Gastroesophageal sphincter (tissue), 4 donors: ENCODE data around the gene HECTD3. TPM values are rescaled to one million over a fixed set of nuclear protein-coding genes. Genes with fewer than 3 reads are reported as not detected.

ENCODE experiments used
- ATAC-seq: fragments of 150-250 bp; one replicate; pipeline ENCODE4 v1.9.1; 2016; ENCODE audit warnings: mild to moderate bottlenecking, moderate library complexity
- H3K27ac ChIP-seq, 4 donors: fragments of 200-600 bp; sonication (generic) in 3 of 4; 1 replicate in 3 of 4; 2 replicates in 1 of 4; pipeline ENCODE4 v1.5.1; 2016 to 2019
- H3K27me3 ChIP-seq: fragments of 200-600 bp; sonication (generic); one replicate; pipeline ENCODE4 v1.5.1; 2019
- H3K36me3 ChIP-seq, 2 donors: fragments of 200-600 bp; sonication (generic); one replicate each; pipeline ENCODE4 v1.5.1; 2019; ENCODE audit warnings: control low read depth in 1 of 2
- H3K4me1 ChIP-seq, 3 donors: fragments of 200-600 bp; sonication (generic); 1 replicate in 2 of 3; 2 replicates in 1 of 3; pipeline ENCODE4 v1.5.1; 2016 to 2019; ENCODE audit warnings: control low read depth in 2 of 3
- H3K4me3 ChIP-seq, 2 donors: fragments of 200-600 bp; sonication (generic); one replicate each; pipeline ENCODE4 v1.5.1; 2019; ENCODE audit warnings: mild to moderate bottlenecking in 1 of 2, moderate library complexity in 1 of 2
- H3K9me3 ChIP-seq, 3 donors: fragments of 200-600 bp; sonication (generic); one replicate each; pipeline ENCODE4 v1.5.1; 2017 to 2019; ENCODE audit warnings: control low read depth in 2 of 3
- EP300 ChIP-seq: sonication (generic); formaldehyde crosslinking; IDR thresholded peaks from one replicate; pipeline ENCODE4 v1.6.1; 2017; ENCODE audit warnings: antibody characterized with exemption, mild to moderate bottlenecking
- POLR2A ChIP-seq, 2 donors: fragments of 450-650 bp; IDR thresholded peaks; one replicate each; pipeline ENCODE4 v1.6.1; 2017; ENCODE audit warnings: antibody characterized with exemption in 2 of 2, mild to moderate bottlenecking in 2 of 2, moderate library complexity in 1 of 2
- POLR2AphosphoS5 ChIP-seq: sonication (generic); formaldehyde crosslinking; IDR thresholded peaks from one replicate; pipeline ENCODE4 v1.6.1; 2017; ENCODE audit warnings: antibody characterized with exemption
- WGBS, 2 donors: methylation state at CpG; one replicate each; pipeline ENCODE4 v1.1.5; 2018; ENCODE audit warnings: low coverage in 1 of 2; 5-methylcytosine and 5-hydroxymethylcytosine counted together
- total RNA-seq, 4 donors: library from RNA; depleted of rRNA; stranded (reverse); fragments of >200 nt; gene quantifications; one replicate each; pipeline ENCODE4 v1.1.0, GENCODE V29; 2016
- TF ChIP-seq, protein P1 (sequence below), 4 experiments: fragments of 200-600 bp in 2 of 4; fragments of 450-650 bp in 2 of 4; sonication (generic) in 1 of 4; IDR thresholded peaks; one replicate each; pipeline ENCODE4 v1.5.1; 2017 to 2019; ENCODE audit warnings: antibody characterized with exemption in 4 of 4, mild to moderate bottlenecking in 2 of 4, moderate library complexity in 2 of 4

Gene HECTD3
- total RNA-seq, 4 donors from 2014 or later, result 27.7 to 48.6 (median 37.5) TPM

GRCh38 chr1:45014321-45015028 lies 3.4 kb upstream of the HECTD3 start:
- Histone ChIP-seq H3K27me3 (no peaks in the 10 kb centered on the region), H3K27ac (peak overlapping the region in 3 of 4 donors; percentile 30 to 68 (median 56)), H3K9me3 (no peaks in the 10 kb centered on the region), H3K4me3 (no peak overlapping the region), H3K4me1 (peaks cover 0 to 50% (median 35%) of the 10 kb centered on the region in 3 donors), H3K36me3 (peaks cover 0 to 31% of the 10 kb centered on the region in 2 donors)
- 17 to 38% methylated on average over 1 to 5 of the region's 6 CpGs for WGBS, 2 donors
- no peak for TF ChIP-seq POLR2A (IDR thresholded peaks at IDR 0.05)
- TF ChIP-seq, protein P1, sequence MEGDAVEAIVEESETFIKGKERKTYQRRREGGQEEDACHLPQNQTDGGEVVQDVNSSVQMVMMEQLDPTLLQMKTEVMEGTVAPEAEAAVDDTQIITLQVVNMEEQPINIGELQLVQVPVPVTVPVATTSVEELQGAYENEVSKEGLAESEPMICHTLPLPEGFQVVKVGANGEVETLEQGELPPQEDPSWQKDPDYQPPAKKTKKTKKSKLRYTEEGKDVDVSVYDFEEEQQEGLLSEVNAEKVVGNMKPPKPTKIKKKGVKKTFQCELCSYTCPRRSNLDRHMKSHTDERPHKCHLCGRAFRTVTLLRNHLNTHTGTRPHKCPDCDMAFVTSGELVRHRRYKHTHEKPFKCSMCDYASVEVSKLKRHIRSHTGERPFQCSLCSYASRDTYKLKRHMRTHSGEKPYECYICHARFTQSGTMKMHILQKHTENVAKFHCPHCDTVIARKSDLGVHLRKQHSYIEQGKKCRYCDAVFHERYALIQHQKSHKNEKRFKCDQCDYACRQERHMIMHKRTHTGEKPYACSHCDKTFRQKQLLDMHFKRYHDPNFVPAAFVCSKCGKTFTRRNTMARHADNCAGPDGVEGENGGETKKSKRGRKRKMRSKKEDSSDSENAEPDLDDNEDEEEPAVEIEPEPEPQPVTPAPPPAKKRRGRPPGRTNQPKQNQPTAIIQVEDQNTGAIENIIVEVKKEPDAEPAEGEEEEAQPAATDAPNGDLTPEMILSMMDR (IDR thresholded peaks at IDR 0.05), result peak in 3 of 4 experiments; percentile 91 to 95 (median 91)
- ATAC-seq, result peak; percentile 22

- Histone ChIP-seq H3K4me3 (no peak overlapping the region), H3K4me1 (peaks cover 0 to 58% (median 37%) of the 10 kb centered on the region in 3 donors), H3K36me3 (peaks cover 0 to 39% of the 10 kb centered on the region in 2 donors), H3K27ac (peak overlapping the region in 1 of 4 donors; percentile 87), H3K9me3 (no peaks in the 10 kb centered on the region), H3K27me3 (no peaks in the 10 kb centered on the region)
- 30% methylated on average over 2 of the region's 12 CpGs; no CpG with 5 or more reads in 1 of the 2 donors for WGBS, 2 donors
- no peak for TF ChIP-seq POLR2AphosphoS5
- TF ChIP-seq EP300, result no peak
- no peak for TF ChIP-seq POLR2A (IDR thresholded peaks at IDR 0.05)
- TF ChIP-seq, protein P1 (IDR thresholded peaks at IDR 0.05), result no peak
- no peak for ATAC-seq
Observed at GRCh38 chr1:45013551-45014209, 2.6 kb upstream of the HECTD3 start.

- H3K9me3 ChIP-seq, result no peaks in the 10 kb centered on the region
- H3K4me3 ChIP-seq, result peak overlapping the region; percentile 94 to 100
- TF ChIP-seq, protein P1 (IDR thresholded peaks at IDR 0.05), result no peak
- TF ChIP-seq EP300 (no peak), POLR2AphosphoS5 (no peak), POLR2A (IDR thresholded peaks at IDR 0.05) (no peak)
- peak overlapping the region; percentile 87 to 90 (median 90) for H3K27ac ChIP-seq
- peaks cover 0 to 46% of the 10 kb centered on the region in 2 donors for H3K36me3 ChIP-seq
- H3K4me1 ChIP-seq, result peaks cover 0 to 58% (median 37%) of the 10 kb centered on the region in 3 donors
- 0% methylated on average over 1 of the region's 21 CpGs; no CpG with 5 or more reads in 1 of the 2 donors for WGBS, 2 donors
- no peaks in the 10 kb centered on the region for H3K27me3 ChIP-seq
- ATAC-seq, result peak; percentile 42
Observed at GRCh38 chr1:45012639-45013278, 1.6 kb upstream of the HECTD3 start.

GRCh38 chr1:45011837-45012638 lies 914 bp upstream of the HECTD3 start, which contains the start of gene UROD:
Gene UROD (plus strand): TSS chr1:45012254. CDS start chr1:45012266, 12 bp downstream.
- no peaks in the 10 kb centered on the region for H3K27me3 ChIP-seq
- peak; percentile 93 for ATAC-seq
- H3K9me3 ChIP-seq, result no peaks in the 10 kb centered on the region
- peak within 1 kb of the TSS; percentile 87 to 90 (median 90) for H3K27ac ChIP-seq
- H3K4me1 ChIP-seq, result peaks cover 0 to 58% (median 37%) of the 10 kb centered on the region in 3 donors
- H3K4me3 ChIP-seq, result peak within 1 kb of the TSS; percentile 94 to 100
- TF ChIP-seq POLR2A (IDR thresholded peaks at IDR 0.05) (peak in 1 of 2 donors; percentile 39), EP300 (no peak), POLR2AphosphoS5 (peak; percentile 54)
- TF ChIP-seq, protein P1 (IDR thresholded peaks at IDR 0.05), result peak in 1 of 4 experiments; percentile 6
- WGBS, 2 donors, result 0 to 3% methylated on average over 7 to 8 of the region's 21 CpGs
- H3K36me3 ChIP-seq, result peaks cover 0 to 53% of the 10 kb centered on the region in 2 donors
